ENCODE data around the gene PDGFA. TPM values are rescaled to one million over a fixed set of nuclear protein-coding genes. Genes with fewer than 3 reads are reported as not detected.

The PDGFA gene
- total RNA-seq, 3 donors from 2014 or later: 10.1 to 31.3 (median 21.8) TPM

DNA sequence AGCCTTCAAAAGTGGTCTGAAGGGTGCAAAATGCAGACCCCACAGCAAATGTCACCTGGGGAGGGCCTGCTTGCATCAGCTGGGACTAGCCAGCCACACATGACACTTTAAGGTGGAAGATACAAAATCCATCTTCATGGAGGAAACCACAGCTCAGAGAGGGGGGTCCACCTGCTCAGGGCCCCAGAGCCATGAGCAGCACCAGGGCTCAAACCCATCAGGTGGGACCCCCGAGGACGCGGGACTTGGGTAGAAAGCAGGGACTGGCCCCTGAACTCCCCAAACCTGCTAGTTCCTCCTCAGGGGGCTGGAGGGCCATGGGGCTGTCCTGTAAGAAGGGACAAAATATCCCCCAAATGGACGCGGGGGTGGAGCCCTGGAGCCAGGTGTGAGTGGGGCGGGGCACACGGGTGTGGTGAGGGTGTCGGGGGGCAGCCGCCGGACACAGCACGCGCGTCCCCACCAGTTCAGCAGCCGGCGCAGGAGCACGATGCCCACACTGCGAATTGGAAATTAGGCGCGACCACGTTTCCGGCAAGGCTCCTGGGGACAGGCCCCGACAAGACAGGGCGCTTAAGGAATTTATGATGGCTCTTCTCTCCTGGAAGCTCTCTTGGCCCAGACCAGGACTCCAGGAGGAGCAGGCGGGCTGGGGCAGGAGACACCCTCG, 8.0 kb downstream of the PDGFA start:
- H3K36me3 Mint-ChIP-seq (ENCODE audit: insufficient read depth): peaks cover 6% of the 10 kb centered on the region
- ATAC-seq: no peak
- H3K4me3 Mint-ChIP-seq: no peak overlapping the region
- H3K27me3 Mint-ChIP-seq (ENCODE audit: low read depth): peaks cover 21% of the 10 kb centered on the region
- no peak for DNase-seq
- peaks cover 10% of the 10 kb centered on the region for H3K4me1 Mint-ChIP-seq (ENCODE audit: low read depth)
- H3K9me3 Mint-ChIP-seq: no peaks in the 10 kb centered on the region

DNA sequence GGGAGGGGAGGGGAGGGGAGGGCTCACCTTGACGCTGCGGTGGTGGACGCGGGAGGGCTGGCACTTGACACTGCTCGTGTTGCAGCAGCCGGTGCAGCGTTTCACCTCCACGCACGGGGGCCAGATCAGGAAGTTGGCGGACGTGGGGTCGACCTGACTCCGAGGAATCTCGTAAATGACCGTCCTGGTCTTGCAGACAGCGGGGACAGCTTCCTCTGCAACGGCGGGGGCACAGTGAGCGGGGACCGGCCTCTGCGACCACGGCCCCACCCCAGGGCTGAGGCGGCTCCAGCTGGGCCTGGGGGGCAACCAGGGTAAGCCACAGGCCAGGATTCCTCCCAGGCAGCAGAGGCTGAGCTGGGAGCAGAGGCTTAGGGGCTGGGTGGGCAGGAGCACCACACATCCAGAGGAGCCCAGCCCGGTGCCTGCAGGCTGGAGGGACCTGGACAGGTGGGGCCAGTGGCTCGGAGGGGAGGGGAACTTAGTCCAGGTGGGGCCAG, 8.8 kb downstream of the PDGFA start:
- DNase-seq (no peak), ATAC-seq (no peak)
- no peaks in the 10 kb centered on the region for H3K9me3 Mint-ChIP-seq
- H3K4me1 Mint-ChIP-seq (ENCODE audit: low read depth): peaks cover 6% of the 10 kb centered on the region
- peaks cover 16% of the 10 kb centered on the region for H3K27me3 Mint-ChIP-seq (ENCODE audit: low read depth)
- H3K4me3 Mint-ChIP-seq: no peak overlapping the region
- peaks cover 6% of the 10 kb centered on the region for H3K36me3 Mint-ChIP-seq (ENCODE audit: insufficient read depth)

DNA sequence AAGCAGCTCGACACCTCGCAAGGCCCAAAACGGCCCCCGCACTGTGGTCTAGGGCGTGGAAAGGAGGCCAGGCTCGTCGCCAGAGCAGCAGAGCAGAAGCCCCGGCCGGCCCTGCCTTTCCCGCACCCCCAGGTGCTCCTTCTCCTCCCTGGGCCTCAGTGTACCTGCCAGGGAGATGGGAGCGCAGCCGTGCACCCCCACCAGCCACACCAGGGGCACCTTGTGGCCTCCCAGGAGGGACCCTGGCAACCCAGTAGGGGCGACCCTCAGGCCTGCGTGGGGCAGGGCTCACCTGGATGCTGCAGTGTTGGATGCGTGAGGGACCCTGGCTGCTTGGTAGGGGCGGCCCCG, 9.5 kb downstream of the PDGFA start:
- ATAC-seq (no peak), DNase-seq (no peak)
- Mint-ChIP-seq H3K36me3 (ENCODE audit: insufficient read depth) (peaks cover 11% of the 10 kb centered on the region), H3K27me3 (ENCODE audit: low read depth) (peaks cover 11% of the 10 kb centered on the region), H3K4me3 (no peak overlapping the region), H3K4me1 (ENCODE audit: low read depth) (peaks cover 6% of the 10 kb centered on the region), H3K9me3 (no peaks in the 10 kb centered on the region)

DNA sequence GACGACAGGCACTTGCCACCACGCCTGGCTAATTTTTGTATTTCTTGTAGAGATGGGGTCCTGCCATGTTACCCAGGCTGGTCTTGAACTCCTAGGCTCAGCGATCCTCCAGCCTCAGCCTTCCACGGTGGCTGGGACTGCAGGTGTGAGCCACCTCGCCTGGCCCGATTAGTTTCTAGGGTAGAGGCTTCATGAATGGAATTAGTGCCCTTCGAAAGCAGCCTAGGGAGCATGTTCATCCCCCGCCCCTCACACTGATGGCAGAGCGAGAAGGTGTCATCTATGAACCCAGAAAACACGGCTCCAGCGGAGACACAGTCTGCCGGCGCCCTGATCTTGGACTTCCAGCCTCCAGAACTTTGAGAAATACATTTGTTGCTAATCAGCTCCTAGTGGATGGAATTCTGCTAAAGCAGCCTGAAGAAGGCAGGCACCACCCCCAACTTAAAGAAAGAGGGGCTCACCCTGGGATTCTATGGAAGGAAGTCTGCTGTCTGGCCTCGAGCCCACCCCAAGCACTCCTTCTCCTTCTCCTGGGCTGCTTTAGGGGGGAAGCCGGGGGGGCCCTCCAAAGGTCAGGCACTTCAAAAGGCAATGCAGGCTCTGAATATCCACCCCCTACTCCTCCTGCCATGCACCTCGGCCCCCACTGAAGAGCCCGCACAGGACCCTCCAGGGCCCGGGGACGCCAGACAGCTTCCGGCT, 10.1 kb downstream of the PDGFA start:
- peaks cover 5% of the 10 kb centered on the region for H3K27me3 Mint-ChIP-seq (ENCODE audit: low read depth)
- H3K36me3 Mint-ChIP-seq (ENCODE audit: insufficient read depth): peaks cover 11% of the 10 kb centered on the region
- peaks cover 6% of the 10 kb centered on the region for H3K4me1 Mint-ChIP-seq (ENCODE audit: low read depth)
- ATAC-seq (no peak), DNase-seq (no peak)
- H3K4me3 Mint-ChIP-seq: no peak overlapping the region
- no peaks in the 10 kb centered on the region for H3K9me3 Mint-ChIP-seq

DNA sequence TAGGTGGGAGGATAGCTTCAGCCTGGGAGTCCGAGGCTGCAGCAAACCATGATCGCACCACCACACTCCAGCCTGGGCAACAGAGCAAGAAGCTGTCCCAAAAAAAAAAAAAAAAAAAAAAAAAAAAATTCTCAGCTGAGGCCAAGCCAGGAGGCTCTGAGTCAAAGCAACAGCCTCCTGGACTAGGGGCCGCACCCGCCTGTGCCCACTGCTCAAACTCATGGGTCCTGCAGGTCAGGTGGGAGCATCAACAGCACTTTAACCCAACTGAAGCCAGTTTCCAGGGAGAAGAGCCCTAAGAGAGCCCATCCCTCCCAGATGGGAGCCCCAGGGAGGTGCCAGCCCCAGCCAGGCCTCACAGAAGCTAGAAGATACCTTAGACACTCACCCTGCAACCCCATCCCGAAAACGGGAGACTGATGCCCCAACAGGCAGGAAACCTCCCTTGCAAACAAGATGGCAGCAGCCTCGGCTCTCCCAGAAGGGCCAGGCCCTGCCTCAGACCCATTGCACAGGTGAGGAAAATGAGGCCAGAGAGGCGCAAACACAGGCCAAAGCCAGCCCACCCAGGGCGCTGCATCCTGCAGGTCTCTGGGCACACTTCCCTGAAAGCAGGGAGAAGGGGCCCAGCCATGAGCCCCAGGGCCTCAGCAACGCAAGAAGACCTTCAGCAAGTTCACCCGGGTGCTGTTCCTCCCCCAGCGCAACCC, 11.0 kb downstream of the PDGFA start:
- H3K4me3 Mint-ChIP-seq: no peak overlapping the region
- H3K36me3 Mint-ChIP-seq (ENCODE audit: insufficient read depth): peaks cover 8% of the 10 kb centered on the region
- ATAC-seq (no peak), DNase-seq (no peak)
- H3K27me3 Mint-ChIP-seq (ENCODE audit: low read depth): peaks cover 2% of the 10 kb centered on the region
- H3K4me1 Mint-ChIP-seq (ENCODE audit: low read depth): peaks cover 1% of the 10 kb centered on the region
- H3K9me3 Mint-ChIP-seq: no peaks in the 10 kb centered on the region

DNA sequence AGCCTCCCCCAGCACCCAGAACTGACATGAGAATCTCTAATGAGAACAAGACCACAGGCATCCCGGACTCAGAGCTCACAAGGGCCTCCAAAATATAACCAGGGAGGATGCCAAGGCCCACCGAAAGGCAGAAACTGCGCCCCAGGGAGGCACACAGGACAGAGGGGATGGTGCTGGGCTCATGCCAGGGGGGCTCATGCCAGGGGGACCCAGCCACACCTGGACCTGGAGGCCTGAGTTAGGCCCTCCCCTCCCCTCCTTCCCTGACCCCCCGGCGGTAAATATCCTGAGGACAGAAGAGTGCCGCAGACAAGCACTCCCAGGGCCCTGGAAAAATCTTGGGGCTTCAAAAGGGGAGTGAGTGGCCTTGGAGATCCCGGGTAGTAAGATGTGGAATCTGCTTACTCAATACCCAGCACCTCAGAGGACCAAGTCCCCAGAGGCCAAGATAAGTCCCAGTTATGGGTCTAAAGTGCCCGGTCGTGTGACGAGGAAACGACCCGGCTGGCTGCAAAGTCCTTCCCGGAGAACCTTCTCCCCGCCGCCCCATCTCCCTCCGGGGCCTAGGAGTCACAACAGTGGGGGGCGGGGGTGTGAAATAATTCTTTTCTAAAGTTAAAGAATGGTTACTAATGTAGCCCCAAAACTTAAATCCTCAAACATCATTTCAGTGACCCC, 11.9 kb downstream of the PDGFA start:
- no peak for ATAC-seq
- H3K27me3 Mint-ChIP-seq (ENCODE audit: low read depth): peaks cover 2% of the 10 kb centered on the region
- H3K4me3 Mint-ChIP-seq: no peak overlapping the region
- no peaks in the 10 kb centered on the region for H3K9me3 Mint-ChIP-seq
- DNase-seq: no peak
- peaks cover 8% of the 10 kb centered on the region for H3K36me3 Mint-ChIP-seq (ENCODE audit: insufficient read depth)
- H3K4me1 Mint-ChIP-seq (ENCODE audit: low read depth): no peaks in the 10 kb centered on the region

DNA sequence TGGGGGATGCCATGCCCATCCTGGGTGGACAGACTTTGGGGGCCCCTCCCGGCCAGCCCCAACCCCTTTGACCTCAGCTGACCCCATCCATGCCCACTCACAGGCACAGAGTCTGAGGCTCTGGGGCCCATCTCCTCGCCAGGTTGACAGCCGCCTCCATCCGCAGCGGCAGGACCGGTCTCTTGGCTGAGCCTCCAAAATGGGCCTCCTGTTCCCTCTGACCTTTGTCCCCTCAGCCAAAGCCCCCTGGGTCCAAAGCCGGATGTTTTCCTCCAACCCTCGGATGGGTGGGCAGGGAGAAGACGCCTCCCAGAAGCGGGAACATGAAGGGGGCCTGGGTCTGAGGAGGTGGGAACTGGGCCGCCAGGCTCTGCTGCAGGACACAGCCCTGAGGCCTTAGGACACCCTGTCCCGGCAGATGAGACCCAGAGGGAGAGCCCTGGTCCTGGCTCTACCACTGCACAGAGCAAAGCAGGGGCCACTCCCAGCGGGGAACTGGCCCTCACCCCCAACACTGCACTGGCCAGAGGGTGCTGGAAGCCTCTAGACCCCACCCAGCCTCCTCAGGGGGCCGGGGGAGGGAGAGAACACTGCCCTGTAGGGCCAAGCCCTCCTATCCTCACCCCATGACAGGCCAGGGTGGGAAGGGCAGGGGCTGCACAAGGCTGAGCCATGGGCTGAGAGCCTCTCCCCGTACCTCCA, 12.6 kb downstream of the PDGFA start:
- Mint-ChIP-seq H3K4me1 (ENCODE audit: low read depth) (no peaks in the 10 kb centered on the region), H3K36me3 (ENCODE audit: insufficient read depth) (peaks cover 8% of the 10 kb centered on the region), H3K9me3 (no peaks in the 10 kb centered on the region), H3K4me3 (no peak overlapping the region), H3K27me3 (ENCODE audit: low read depth) (peaks cover 2% of the 10 kb centered on the region)
- DNase-seq (no peak), ATAC-seq (no peak)

DNA sequence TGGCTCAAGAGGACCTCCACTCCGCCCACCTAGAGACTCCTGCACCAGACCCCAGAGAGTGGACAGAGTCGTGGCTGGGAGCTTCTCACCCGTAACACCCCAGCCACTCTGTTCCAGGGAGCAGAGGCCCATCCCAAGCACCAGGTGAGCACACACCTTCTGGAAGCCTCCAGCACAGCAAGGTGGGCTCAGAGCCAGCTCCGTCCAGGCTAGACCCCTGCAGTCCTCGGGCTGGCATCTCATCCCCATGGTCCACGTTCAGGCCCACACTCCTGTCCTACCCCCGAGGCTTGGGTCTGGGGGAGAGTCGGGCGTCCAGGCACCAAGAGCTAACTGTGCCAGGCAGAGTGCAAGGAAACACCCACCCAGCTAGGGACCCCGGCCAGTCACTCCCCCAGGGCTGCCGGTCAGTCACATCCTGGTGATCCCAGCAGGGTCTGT, 13.2 kb downstream of the PDGFA start:
- peaks cover 2% of the 10 kb centered on the region for H3K27me3 Mint-ChIP-seq (ENCODE audit: low read depth)
- ATAC-seq: no peak
- H3K36me3 Mint-ChIP-seq (ENCODE audit: insufficient read depth): peaks cover 6% of the 10 kb centered on the region
- H3K4me3 Mint-ChIP-seq: no peak overlapping the region
- no peak for DNase-seq
- H3K9me3 Mint-ChIP-seq: no peaks in the 10 kb centered on the region
- H3K4me1 Mint-ChIP-seq (ENCODE audit: low read depth): no peaks in the 10 kb centered on the region

DNA sequence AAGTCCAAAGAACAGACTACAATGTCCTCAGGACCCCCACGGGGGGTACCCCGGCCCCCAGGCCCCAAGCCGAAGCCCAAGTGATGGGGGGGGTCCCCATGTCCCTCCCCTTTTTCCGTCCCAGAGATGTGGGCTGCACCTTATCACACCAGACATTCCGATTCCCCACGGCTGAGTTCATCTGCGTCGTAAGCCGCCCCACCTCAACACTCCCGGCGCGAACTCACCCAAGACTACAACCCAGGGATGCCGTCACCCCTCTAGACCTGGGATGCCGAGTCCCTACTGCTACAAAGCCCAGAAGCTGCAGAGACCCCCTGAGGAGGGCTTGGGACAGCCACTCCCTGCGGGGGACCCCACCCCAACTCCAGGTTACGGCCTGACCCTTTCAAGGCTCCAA, 14.5 kb downstream of the PDGFA start:
- ATAC-seq (no peak), DNase-seq (no peak)
- Mint-ChIP-seq H3K4me1 (ENCODE audit: low read depth) (no peaks in the 10 kb centered on the region), H3K27me3 (ENCODE audit: low read depth) (peaks cover 2% of the 10 kb centered on the region), H3K36me3 (ENCODE audit: insufficient read depth) (peaks cover 7% of the 10 kb centered on the region), H3K4me3 (no peak overlapping the region), H3K9me3 (no peaks in the 10 kb centered on the region)

DNA sequence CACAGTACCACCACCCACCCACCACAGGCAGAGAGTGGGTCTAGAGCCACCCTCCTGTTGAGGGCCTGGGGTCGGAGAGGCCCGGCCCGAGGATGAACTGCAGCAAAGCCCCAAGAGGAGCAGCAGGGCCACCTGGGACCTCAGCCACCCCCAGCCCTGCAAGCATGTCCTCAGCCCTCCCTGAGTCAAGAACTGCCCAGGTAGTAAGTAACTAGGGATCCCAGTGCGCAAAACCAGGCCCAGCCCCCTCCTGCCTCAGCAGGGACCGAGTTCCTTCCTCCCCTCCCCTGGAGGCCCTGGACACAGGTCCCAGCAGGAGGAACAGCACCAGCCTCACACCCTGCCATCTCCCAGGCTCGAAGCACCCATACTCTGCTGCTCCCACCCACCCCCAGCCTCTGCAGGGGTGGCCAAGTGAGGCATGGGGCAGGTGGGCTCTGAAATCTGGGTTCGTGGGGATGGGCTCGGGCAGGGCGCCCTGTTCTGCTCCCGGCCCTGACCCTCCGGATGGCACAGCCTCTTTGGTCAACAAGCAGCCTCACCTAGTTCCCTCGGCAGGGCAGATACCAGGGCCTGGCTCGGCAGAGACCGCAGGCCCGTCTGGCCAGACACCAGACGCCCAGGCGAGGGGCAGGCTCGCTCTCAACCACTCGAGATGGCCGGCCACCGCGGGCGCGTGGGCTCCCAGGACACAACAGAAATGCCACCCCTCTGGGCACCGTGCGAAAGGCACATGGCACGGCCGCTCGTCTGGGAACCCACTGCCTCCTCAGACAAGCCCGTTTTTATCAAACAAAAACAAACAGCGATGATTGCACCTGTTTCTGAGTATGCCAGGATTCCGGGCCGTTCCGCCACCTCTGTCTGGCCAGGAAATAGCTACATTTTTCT, 15.2 kb downstream of the PDGFA start:
- H3K4me3 Mint-ChIP-seq: no peak overlapping the region
- peaks cover 7% of the 10 kb centered on the region for H3K36me3 Mint-ChIP-seq (ENCODE audit: insufficient read depth)
- ATAC-seq (no peak), DNase-seq (no peak)
- no peaks in the 10 kb centered on the region for H3K9me3 Mint-ChIP-seq
- H3K4me1 Mint-ChIP-seq (ENCODE audit: low read depth): no peaks in the 10 kb centered on the region
- peaks cover 2% of the 10 kb centered on the region for H3K27me3 Mint-ChIP-seq (ENCODE audit: low read depth)

DNA sequence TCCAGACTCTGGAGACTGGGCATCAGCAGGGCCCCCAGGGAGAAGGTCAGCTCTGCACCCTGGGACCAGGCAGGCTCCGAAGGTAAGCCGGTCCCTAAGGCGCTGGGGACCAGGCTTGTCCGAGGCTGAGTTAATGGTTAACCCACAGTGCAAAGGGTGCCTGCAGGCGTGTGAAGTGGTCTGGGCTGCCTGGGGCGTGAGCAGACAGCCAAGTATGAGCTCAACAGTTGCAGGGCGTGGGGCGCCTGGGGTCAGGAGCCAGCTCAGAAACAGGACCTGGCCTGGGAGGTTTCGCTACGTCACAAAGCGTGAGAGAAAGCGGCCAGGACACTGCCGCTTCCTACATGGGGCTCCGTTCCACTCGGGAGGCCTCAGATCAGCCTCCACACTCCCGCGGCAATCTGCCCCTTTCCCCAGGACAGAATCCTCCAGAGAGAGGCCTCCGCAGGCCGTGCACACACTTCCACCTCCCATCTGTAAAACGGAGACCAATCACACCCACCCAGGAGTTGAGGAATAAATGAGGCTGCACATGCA, 16.0 kb downstream of the PDGFA start:
- no peak for DNase-seq
- ATAC-seq: no peak
- Mint-ChIP-seq H3K36me3 (ENCODE audit: insufficient read depth) (peaks cover 7% of the 10 kb centered on the region), H3K4me3 (no peak overlapping the region), H3K27me3 (ENCODE audit: low read depth) (peaks cover 2% of the 10 kb centered on the region), H3K4me1 (ENCODE audit: low read depth) (no peaks in the 10 kb centered on the region), H3K9me3 (no peaks in the 10 kb centered on the region)

DNA sequence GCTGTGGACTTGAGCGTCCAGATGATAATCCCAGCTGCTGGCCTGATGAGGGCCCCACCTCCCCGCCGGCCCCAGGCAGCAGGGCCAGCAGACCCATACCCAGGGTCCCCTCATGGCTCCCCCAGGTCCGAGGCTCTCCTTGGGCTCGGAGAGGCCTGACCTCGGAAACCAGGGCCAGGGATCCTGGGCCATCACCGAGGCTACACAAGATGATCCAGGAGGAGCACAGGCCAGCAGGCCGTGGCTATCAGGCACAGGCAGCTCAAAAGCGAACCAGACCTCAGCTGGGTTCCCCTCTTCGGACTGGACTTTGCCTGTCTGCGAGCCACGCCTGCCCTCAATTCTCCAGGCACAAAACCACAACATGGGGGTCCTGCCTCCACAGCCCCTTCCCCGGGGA, 17.4 kb downstream of the PDGFA start:
- ATAC-seq (no peak), DNase-seq (no peak)
- peaks cover 13% of the 10 kb centered on the region for H3K36me3 Mint-ChIP-seq (ENCODE audit: insufficient read depth)
- peaks cover 2% of the 10 kb centered on the region for H3K27me3 Mint-ChIP-seq (ENCODE audit: low read depth)
- peaks cover 4% of the 10 kb centered on the region for H3K4me1 Mint-ChIP-seq (ENCODE audit: low read depth)
- no peaks in the 10 kb centered on the region for H3K9me3 Mint-ChIP-seq
- no peak overlapping the region for H3K4me3 Mint-ChIP-seq

DNA sequence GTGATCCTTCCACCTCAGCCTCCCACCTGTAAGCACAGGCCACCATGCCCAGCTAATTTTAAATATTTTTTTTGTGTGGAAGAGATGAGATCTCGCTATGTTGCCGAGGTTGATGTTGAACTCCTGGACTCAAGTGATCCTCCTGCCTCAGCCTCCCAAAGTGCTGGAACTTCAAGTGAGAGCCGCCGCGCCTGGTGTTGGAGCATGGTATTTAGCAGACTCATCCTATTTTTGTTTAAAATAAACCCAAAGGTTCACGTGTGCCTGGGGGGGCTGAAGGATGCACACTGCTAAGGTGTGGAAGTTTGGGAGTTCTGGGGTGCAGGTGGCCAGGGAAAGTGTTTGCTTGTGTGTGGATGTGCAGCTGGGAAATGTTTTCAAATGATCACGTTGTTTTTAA, 18.1 kb downstream of the PDGFA start:
- H3K4me1 Mint-ChIP-seq (ENCODE audit: low read depth): peaks cover 4% of the 10 kb centered on the region
- no peak overlapping the region for H3K4me3 Mint-ChIP-seq
- DNase-seq (no peak), ATAC-seq (no peak)
- peaks cover 2% of the 10 kb centered on the region for H3K27me3 Mint-ChIP-seq (ENCODE audit: low read depth)
- peaks cover 15% of the 10 kb centered on the region for H3K36me3 Mint-ChIP-seq (ENCODE audit: insufficient read depth)
- H3K9me3 Mint-ChIP-seq: no peaks in the 10 kb centered on the region

All from activated T-cell treated with anti-CD3 and anti-CD28 coated beads, Interleukin-2, amount 50 U/mL, for 4 hours (primary cell).